GM18867 (cell line): Measurements from ENCODE around the gene ARF5.

Experiments
- ATAC-seq: cut with Tn5 transposase; IDR thresholded peaks from one replicate; pipeline ENCODE4 v1.9.1; 2021; ENCODE audit warnings: mild to moderate bottlenecking, moderate library complexity; ENCODE audit not compliant: unreplicated experiment

The ARF5 gene

GRCh38 chr7:127635659-127636285, 47.6 kb downstream of the ARF5 start:
- ATAC-seq = no peak

GRCh38 chr7:127638197-127638596, 50.0 kb downstream of the ARF5 start:
- ATAC-seq = no peak
